SU-DHL-6 (cell line): Measurements from ENCODE around the gene CARD11.
"Not testable (repeated sequence)": the region's sequence is repeated elsewhere in the genome, so short reads cannot be mapped to it uniquely, and the experiment has no call there.

ENCODE experiments used
- EZH2phosphoT487 ChIP-seq: fragments of 200-600 bp; sonication (generic), shearing (Covaris generic); conservative IDR thresholded peaks from 2 replicates; pipeline ENCODE4 v1.6.1; 2018; ENCODE audit warnings: mild to moderate bottlenecking, antibody characterized with exemption, low read length, moderate library complexity, mixed read lengths
- TF ChIP-seq, protein P1 (sequence below): fragments of 200-600 bp; sonication (generic); IDR thresholded peaks from one replicate; pipeline ENCODE4 v1.5.1; 2017; ENCODE audit warnings: antibody characterized with exemption, mild to moderate bottlenecking, low read length, moderate library complexity; ENCODE audit not compliant: insufficient read depth, poor library complexity, severe bottlenecking

DNA sequence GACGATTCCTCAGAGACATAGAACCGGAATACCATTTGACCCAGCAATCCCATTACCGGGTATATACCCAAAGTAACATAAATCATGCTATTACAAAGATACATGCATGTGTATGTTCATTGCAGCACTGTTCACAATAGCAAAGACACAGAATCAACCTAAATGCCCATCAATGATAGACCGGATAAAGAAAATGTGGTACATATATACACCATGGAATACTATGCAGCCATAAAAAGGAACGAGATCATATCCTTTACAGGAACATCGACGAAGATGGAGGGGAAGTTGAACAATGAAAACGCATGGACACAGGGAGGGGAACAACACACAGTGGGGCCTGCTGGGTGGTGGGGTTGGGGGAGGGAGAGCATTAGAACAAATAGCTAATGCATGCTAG lies 22.4 kb downstream of the CARD11 start:
- TF ChIP-seq, protein P1, sequence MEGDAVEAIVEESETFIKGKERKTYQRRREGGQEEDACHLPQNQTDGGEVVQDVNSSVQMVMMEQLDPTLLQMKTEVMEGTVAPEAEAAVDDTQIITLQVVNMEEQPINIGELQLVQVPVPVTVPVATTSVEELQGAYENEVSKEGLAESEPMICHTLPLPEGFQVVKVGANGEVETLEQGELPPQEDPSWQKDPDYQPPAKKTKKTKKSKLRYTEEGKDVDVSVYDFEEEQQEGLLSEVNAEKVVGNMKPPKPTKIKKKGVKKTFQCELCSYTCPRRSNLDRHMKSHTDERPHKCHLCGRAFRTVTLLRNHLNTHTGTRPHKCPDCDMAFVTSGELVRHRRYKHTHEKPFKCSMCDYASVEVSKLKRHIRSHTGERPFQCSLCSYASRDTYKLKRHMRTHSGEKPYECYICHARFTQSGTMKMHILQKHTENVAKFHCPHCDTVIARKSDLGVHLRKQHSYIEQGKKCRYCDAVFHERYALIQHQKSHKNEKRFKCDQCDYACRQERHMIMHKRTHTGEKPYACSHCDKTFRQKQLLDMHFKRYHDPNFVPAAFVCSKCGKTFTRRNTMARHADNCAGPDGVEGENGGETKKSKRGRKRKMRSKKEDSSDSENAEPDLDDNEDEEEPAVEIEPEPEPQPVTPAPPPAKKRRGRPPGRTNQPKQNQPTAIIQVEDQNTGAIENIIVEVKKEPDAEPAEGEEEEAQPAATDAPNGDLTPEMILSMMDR = not testable (repeated sequence)
- TF ChIP-seq EZH2phosphoT487 = not testable (repeated sequence)
